ENCODE results near the gene PIEZO1. TPM values are rescaled to one million over a fixed set of nuclear protein-coding genes. Genes with fewer than 3 reads are reported as not detected.
A peak's percentile ranks its signal among the peaks of the same experiment; 100 is the strongest.

Gene PIEZO1
- total RNA-seq, 2 donors from 2014 or later = 156 to 202 TPM

DNA sequence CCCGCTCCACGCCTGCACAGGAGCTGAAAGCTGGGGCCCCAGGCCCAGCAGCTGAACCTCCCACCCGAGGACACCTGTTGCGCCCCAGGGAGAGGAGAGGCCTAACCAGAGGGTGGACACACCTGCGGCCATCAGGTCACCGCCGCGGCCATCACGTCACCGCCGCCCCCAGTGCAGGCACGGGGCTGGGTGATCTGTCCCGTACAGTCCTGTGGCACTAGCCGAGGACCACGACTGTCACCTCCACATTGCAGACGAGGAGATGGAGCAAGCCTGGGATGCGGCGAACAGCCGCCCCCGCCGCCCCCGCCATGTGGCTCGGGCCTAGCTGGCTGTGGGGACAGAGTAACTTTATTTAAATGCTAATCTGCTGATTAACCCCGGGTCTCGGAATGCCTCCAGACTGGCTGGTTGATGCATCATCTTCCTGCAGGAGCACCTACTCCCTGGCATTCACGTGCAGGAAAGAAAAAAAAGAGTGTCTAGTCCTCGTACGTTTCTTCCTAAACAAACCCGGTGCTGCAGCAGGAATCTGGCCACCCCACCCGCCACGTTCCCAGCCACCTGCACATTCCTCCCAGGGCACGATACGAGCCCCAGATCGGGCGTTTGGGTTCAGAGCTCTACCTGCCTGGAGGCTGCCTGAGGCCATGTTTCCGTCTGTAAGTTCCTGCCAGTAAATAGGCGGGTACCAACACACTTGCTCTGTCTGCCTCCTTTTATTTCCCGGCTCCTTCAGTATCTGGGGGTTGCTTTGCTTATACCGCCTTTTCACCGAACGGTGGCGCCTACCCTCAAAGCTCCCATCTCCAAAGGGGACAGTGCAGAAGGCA is 29.9 kb downstream of the PIEZO1 start:
- no peaks in the 10 kb centered on the region for H3K36me3 ChIP-seq
- H3K9me3 ChIP-seq = no peaks in the 10 kb centered on the region
- H3K4me1 ChIP-seq (replicated peaks) = peaks cover 23% of the 10 kb centered on the region
- TF ChIP-seq POLR2AphosphoS5 (IDR thresholded peaks at IDR 0.05) (no peak), CTCF (IDR thresholded peaks at IDR 0.05) (peak in 1 of 4 experiments; percentile 41)
- H3K27ac ChIP-seq = peak overlapping the region in 1 of 2 donors; percentile 36
- no peak overlapping the region for H3K4me3 ChIP-seq
- intact Hi-C loops (cut with DNase I) = no loop called here
- H3K27me3 ChIP-seq (replicated peaks; ENCODE audit: insufficient read depth) = no peaks in the 10 kb centered on the region
- WGBS = 67% methylated on average over 36 of the region's 42 CpGs
- DNase-seq (ENCODE audit: low spot score) = peak; percentile 42

DNA sequence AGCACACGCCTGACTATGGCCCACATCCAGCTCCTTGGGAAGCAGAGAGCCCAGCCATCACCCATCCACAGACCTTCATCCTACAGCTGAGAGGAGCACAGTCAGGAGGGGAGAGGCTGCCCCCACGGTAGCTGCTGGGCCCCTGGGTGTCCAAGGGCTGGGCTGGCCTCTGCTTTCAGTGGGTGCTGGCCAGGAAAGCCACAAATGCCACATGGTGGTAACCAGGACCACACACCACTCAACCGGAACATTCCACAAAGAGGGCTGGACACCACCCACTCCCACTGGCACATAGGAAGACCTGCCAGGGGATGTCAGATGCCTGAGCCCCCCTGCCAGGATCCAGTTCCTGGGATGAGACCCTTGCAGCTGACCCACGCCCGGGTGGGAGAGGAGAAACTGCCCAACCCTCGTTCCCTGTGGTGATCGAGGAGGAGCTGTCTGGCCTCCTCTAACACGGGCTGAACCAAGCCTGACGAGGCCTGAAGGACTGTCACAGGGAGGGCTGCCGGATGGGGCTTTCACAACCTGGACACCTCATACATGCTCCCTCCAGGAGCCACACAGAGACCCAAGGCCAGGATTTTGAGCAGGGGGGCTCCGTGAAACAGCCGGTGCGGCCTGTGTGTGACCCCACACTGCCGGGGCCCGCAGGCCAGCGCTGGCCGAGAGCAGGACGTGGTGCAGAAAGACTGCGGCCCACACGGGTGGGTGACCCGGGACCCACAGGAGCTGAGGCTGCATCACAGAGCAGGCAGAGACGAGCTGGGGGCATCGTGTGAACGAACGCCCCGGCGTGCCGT is 30.7 kb downstream of the PIEZO1 start:
- Histone ChIP-seq H3K36me3 (no peaks in the 10 kb centered on the region), H3K27ac (no peak overlapping the region), H3K9me3 (no peaks in the 10 kb centered on the region), H3K27me3 (replicated peaks; ENCODE audit: insufficient read depth) (no peaks in the 10 kb centered on the region), H3K4me3 (no peak overlapping the region), H3K4me1 (replicated peaks) (peaks cover 15% of the 10 kb centered on the region)
- DNase-seq (ENCODE audit: low spot score) = no peak
- intact Hi-C loops (cut with DNase I) = no loop called here
- WGBS = 85% methylated on average over 25 of the region's 28 CpGs
- TF ChIP-seq CTCF (IDR thresholded peaks at IDR 0.05) (no peak), POLR2A (IDR thresholded peaks at IDR 0.05) (no peak), POLR2AphosphoS5 (IDR thresholded peaks at IDR 0.05) (no peak)

DNA sequence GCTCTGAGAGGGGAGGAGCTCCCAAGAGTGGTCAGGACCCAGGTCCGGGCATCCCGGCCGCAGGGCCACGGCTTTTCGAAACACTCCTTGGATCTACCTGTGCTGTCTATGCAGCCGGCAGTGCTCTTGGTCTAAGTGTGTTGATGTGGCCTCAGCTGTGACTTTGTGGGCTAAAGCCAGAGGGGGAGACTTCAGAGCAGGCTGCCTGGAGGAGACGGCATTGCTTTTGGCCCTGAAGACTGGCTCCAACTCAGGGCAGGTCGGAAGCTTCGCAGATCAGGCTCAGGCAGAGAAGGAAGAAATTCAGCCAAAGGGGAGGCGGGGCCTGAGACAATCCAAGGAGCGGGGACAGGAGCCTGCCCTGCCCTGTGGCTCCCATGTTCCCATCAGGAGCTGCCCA is 31.4 kb downstream of the PIEZO1 start:
- TF ChIP-seq POLR2A (IDR thresholded peaks at IDR 0.05) (no peak), CTCF (IDR thresholded peaks at IDR 0.05) (no peak), POLR2AphosphoS5 (IDR thresholded peaks at IDR 0.05) (no peak)
- intact Hi-C loops (cut with DNase I) = no loop called here
- no peaks in the 10 kb centered on the region for H3K36me3 ChIP-seq
- DNase-seq (ENCODE audit: low spot score) = no peak
- H3K9me3 ChIP-seq = no peaks in the 10 kb centered on the region
- 80% methylated on average over 11 of the region's 11 CpGs for WGBS
- H3K4me1 ChIP-seq (replicated peaks) = peaks cover 11% of the 10 kb centered on the region
- no peaks in the 10 kb centered on the region for H3K27me3 ChIP-seq (replicated peaks; ENCODE audit: insufficient read depth)
- H3K27ac ChIP-seq = no peak overlapping the region
- no peak overlapping the region for H3K4me3 ChIP-seq

DNA sequence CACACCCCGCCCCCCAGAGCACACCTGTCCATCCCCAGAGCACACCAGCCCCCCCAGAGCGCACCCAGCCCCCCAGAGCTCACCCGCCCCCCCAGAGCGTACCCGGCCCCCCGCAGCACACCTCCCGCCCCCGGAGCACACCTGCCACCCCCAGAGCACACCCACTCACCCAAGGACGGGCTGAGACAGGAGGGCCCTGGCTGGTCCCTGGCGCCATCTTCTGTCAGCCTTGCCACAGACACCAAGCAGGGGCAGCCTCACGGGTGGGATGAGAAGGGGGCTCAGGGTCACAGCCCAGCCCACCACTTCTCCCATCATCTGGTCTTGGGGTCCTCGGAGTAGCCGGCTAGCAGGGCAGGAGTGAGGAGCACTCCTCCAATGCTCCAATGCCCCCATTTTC is 31.8 kb downstream of the PIEZO1 start:
- no peak for DNase-seq (ENCODE audit: low spot score)
- 75% methylated on average over 13 of the region's 13 CpGs for WGBS
- H3K27me3 ChIP-seq (replicated peaks; ENCODE audit: insufficient read depth) = no peaks in the 10 kb centered on the region
- no peaks in the 10 kb centered on the region for H3K36me3 ChIP-seq
- no peak overlapping the region for H3K4me3 ChIP-seq
- no peaks in the 10 kb centered on the region for H3K9me3 ChIP-seq
- intact Hi-C loops (cut with DNase I) = no loop called here
- TF ChIP-seq POLR2AphosphoS5 (IDR thresholded peaks at IDR 0.05) (no peak), CTCF (IDR thresholded peaks at IDR 0.05) (no peak), POLR2A (IDR thresholded peaks at IDR 0.05) (no peak)
- peaks cover 8% of the 10 kb centered on the region for H3K4me1 ChIP-seq (replicated peaks)
- H3K27ac ChIP-seq = no peak overlapping the region
